Colonic mucosa (tissue), 4 donors: ENCODE measurements around the gene AADACL4. TPM values are rescaled to one million over a fixed set of nuclear protein-coding genes. Genes with fewer than 3 reads are reported as not detected.

ENCODE experiments used
- DNase-seq: peaks from one replicate; pipeline ENCODE4 v3.0.0-alpha.2; 2020
- H3K27ac ChIP-seq: fragments of 200-600 bp; one replicate; pipeline ENCODE4 v1.8.0; 2021
- H3K27me3 ChIP-seq: fragments of 200-600 bp; one replicate; pipeline ENCODE4 v1.8.0; 2021
- H3K36me3 ChIP-seq: fragments of 200-600 bp; one replicate; pipeline ENCODE4 v1.8.0; 2021
- H3K4me1 ChIP-seq: fragments of 200-600 bp; one replicate; pipeline ENCODE4 v1.8.0; 2021; ENCODE audit warnings: mild to moderate bottlenecking
- H3K4me3 ChIP-seq: fragments of 200-600 bp; one replicate; pipeline ENCODE4 v1.8.0; 2021
- H3K9ac ChIP-seq, 2 donors: one replicate each; pipeline ENCODE4 v1.7.0; 2013; ENCODE audit warnings: control low read depth in 2 of 2, low read depth in 2 of 2, low read length in 2 of 2
- H3K9me3 ChIP-seq: fragments of 200-600 bp; one replicate; pipeline ENCODE4 v1.8.0; 2021
- CTCF ChIP-seq: fragments of 200-600 bp; IDR thresholded peaks from one replicate; pipeline ENCODE4 v1.8.0; 2022; ENCODE audit warnings: antibody characterized with exemption, mild to moderate bottlenecking
- intact Hi-C: fragments of 100-400 bp; cut with DNase I; formaldehyde crosslinking; loops from one replicate; pipeline ENCODE4 v1.14.1; 2022
- total RNA-seq, 2 donors: library from RNA; stranded (reverse); fragmentation: NEBNext Ultra II Directional in 1 of 2; extraction: Animal tissue kit (Norgen Biotek cat#: 25700) in 1 of 2; gene quantifications; one replicate each; pipeline ENCODE4 v1.2.1, GENCODE V29; 2021
- donor health status: healthy.
- donor health status: DM: no; HTN: no; CAD: no.
- donor health status: DM: no; HTN: no; CAD: no.

Gene AADACL4
- total RNA-seq, 2 donors from 2014 or later, result not detected

GRCh38 chr1:12637693-12638092, 6.2 kb upstream of the AADACL4 start:
- H3K27me3 ChIP-seq, result no peaks in the 10 kb centered on the region
- no peaks in the 10 kb centered on the region for H3K36me3 ChIP-seq
- no peak overlapping the region for H3K27ac ChIP-seq
- DNase-seq, result no peak
- no peaks in the 10 kb centered on the region for H3K9me3 ChIP-seq
- intact Hi-C loops, result no loop called here
- no peaks in the 10 kb centered on the region for H3K4me1 ChIP-seq
- H3K4me3 ChIP-seq, result no peak overlapping the region
- no peak for TF ChIP-seq CTCF
- H3K9ac ChIP-seq, result no peak overlapping the region

GRCh38 chr1:12640237-12640957, 3.5 kb upstream of the AADACL4 start:
- intact Hi-C loops, result no loop called here
- Histone ChIP-seq H3K36me3 (no peaks in the 10 kb centered on the region), H3K27me3 (no peaks in the 10 kb centered on the region), H3K27ac (no peak overlapping the region), H3K4me1 (no peaks in the 10 kb centered on the region), H3K4me3 (no peak overlapping the region), H3K9me3 (no peaks in the 10 kb centered on the region), H3K9ac (no peak overlapping the region)
- no peak for TF ChIP-seq CTCF
- DNase-seq, result no peak

- Histone ChIP-seq H3K9me3 (no peaks in the 10 kb centered on the region), H3K4me3 (no peak overlapping the region), H3K36me3 (no peaks in the 10 kb centered on the region), H3K4me1 (no peaks in the 10 kb centered on the region), H3K27ac (no peak overlapping the region), H3K9ac (no peak overlapping the region), H3K27me3 (no peaks in the 10 kb centered on the region)
- DNase-seq, result no peak
- intact Hi-C loops, result no loop called here
- TF ChIP-seq CTCF, result no peak
Observed at GRCh38 chr1:12640958-12641272, 3.0 kb upstream of the AADACL4 start.

GRCh38 chr1:12643079-12643478, 806 bp upstream of the AADACL4 start:
- H3K9ac ChIP-seq, result no peak overlapping the region
- intact Hi-C loops, result no loop called here
- TF ChIP-seq CTCF, result no peak

GRCh38 chr1:12644237-12644636, 352 bp downstream of the AADACL4 start:
- Histone ChIP-seq H3K27me3 (no peaks in the 10 kb centered on the region), H3K4me1 (no peaks in the 10 kb centered on the region), H3K27ac (no peak overlapping the region), H3K4me3 (no peak overlapping the region), H3K36me3 (no peaks in the 10 kb centered on the region), H3K9ac (no peak overlapping the region), H3K9me3 (no peaks in the 10 kb centered on the region)
- no peak for DNase-seq
- intact Hi-C loops, result no loop called here
- no peak for TF ChIP-seq CTCF

More at GRCh38 chr1:12643079-12643478, 806 bp upstream of the AADACL4 start:
- DNase-seq, result no peak
- no peaks in the 10 kb centered on the region for H3K27me3 ChIP-seq
- H3K4me3 ChIP-seq, result no peak overlapping the region
- no peak overlapping the region for H3K27ac ChIP-seq
- no peaks in the 10 kb centered on the region for H3K4me1 ChIP-seq
- H3K36me3 ChIP-seq, result no peaks in the 10 kb centered on the region
- H3K9me3 ChIP-seq, result no peaks in the 10 kb centered on the region
